ENCODE measurements around the gene CCDC186. TPM values are rescaled to one million over a fixed set of nuclear protein-coding genes. Genes with fewer than 3 reads are reported as not detected.

CCDC186 gene
- total RNA-seq, 1 donor from 2014 or later = 39.2 TPM

GRCh38 chr10:114167985-114168384 lies 6.0 kb downstream of the CCDC186 start:
- TF ChIP-seq, protein P1, sequence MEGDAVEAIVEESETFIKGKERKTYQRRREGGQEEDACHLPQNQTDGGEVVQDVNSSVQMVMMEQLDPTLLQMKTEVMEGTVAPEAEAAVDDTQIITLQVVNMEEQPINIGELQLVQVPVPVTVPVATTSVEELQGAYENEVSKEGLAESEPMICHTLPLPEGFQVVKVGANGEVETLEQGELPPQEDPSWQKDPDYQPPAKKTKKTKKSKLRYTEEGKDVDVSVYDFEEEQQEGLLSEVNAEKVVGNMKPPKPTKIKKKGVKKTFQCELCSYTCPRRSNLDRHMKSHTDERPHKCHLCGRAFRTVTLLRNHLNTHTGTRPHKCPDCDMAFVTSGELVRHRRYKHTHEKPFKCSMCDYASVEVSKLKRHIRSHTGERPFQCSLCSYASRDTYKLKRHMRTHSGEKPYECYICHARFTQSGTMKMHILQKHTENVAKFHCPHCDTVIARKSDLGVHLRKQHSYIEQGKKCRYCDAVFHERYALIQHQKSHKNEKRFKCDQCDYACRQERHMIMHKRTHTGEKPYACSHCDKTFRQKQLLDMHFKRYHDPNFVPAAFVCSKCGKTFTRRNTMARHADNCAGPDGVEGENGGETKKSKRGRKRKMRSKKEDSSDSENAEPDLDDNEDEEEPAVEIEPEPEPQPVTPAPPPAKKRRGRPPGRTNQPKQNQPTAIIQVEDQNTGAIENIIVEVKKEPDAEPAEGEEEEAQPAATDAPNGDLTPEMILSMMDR (IDR thresholded peaks at IDR 0.05; ENCODE audit: unreplicated experiment) = no peak
- Mint-ChIP-seq H3K27me3 (ENCODE audit: low read depth) (no peaks in the 10 kb centered on the region), H3K9me3 (peaks cover 11% of the 10 kb centered on the region), H3K4me3 (no peak overlapping the region), H3K36me3 (peaks cover 11% of the 10 kb centered on the region), H3K4me1 (peaks cover 61% of the 10 kb centered on the region), H3K27ac (no peak overlapping the region)
- DNase-seq (ENCODE audit: low spot score in 2 of 2, unreplicated experiment in 2 of 2) = no peak

DNA sequence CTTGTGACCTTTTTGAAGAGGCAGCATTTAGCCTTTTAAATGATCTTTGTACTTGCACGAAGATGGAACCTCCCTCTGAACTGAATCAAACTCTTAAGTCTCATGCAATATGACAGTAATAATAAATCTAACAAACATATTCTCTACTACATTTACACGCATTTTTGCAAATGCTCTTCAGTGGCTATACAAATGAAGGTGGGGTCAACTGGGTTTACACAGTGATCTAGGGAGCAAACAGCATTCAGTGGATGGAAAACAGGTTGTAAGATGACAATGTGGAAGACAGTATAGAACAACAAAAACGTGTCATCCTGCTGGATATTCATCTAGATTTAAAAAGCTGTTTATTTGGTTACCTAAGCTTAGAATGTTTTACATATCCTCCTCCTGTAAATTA lies 7.5 kb downstream of the CCDC186 start:
- Mint-ChIP-seq H3K27me3 (ENCODE audit: low read depth) (no peaks in the 10 kb centered on the region), H3K36me3 (peaks cover 19% of the 10 kb centered on the region), H3K4me3 (peak overlapping the region; percentile 7), H3K4me1 (peaks cover 52% of the 10 kb centered on the region), H3K27ac (peak overlapping the region; percentile 90), H3K9me3 (peaks cover 11% of the 10 kb centered on the region)
- TF ChIP-seq, protein P1 (IDR thresholded peaks at IDR 0.05; ENCODE audit: unreplicated experiment) = no peak
- DNase-seq (ENCODE audit: low spot score in 2 of 2, unreplicated experiment in 2 of 2) = no peak

GRCh38 chr10:114166043-114166442 lies 8.0 kb downstream of the CCDC186 start:
- Mint-ChIP-seq H3K27me3 (ENCODE audit: low read depth) (no peaks in the 10 kb centered on the region), H3K27ac (peak overlapping the region; percentile 90), H3K9me3 (peaks cover 11% of the 10 kb centered on the region), H3K4me1 (peaks cover 51% of the 10 kb centered on the region), H3K36me3 (peaks cover 24% of the 10 kb centered on the region), H3K4me3 (peak overlapping the region; percentile 7)
- DNase-seq (ENCODE audit: low spot score in 2 of 2, unreplicated experiment in 2 of 2) = no peak
- TF ChIP-seq, protein P1 (IDR thresholded peaks at IDR 0.05; ENCODE audit: unreplicated experiment) = no peak

GRCh38 chr10:114163062-114163461 lies 10.9 kb downstream of the CCDC186 start:
- H3K27me3 Mint-ChIP-seq (ENCODE audit: low read depth) = no peaks in the 10 kb centered on the region
- peak overlapping the region; percentile 99 for H3K27ac Mint-ChIP-seq

GRCh38 chr10:114157912-114158311 lies 16.1 kb downstream of the CCDC186 start:
- no peak overlapping the region for H3K27ac Mint-ChIP-seq
- no peaks in the 10 kb centered on the region for H3K27me3 Mint-ChIP-seq (ENCODE audit: low read depth)
- no peak for DNase-seq (ENCODE audit: low spot score in 2 of 2, unreplicated experiment in 2 of 2)
- H3K4me1 Mint-ChIP-seq = peaks cover 5% of the 10 kb centered on the region
- peaks cover 49% of the 10 kb centered on the region for H3K36me3 Mint-ChIP-seq
- no peak overlapping the region for H3K4me3 Mint-ChIP-seq
- TF ChIP-seq, protein P1 (IDR thresholded peaks at IDR 0.05; ENCODE audit: unreplicated experiment) = no peak
- H3K9me3 Mint-ChIP-seq = peaks cover 12% of the 10 kb centered on the region

More at GRCh38 chr10:114163062-114163461, 10.9 kb downstream of the CCDC186 start:
- no peak for DNase-seq (ENCODE audit: low spot score in 2 of 2, unreplicated experiment in 2 of 2)
- Mint-ChIP-seq H3K4me3 (no peak overlapping the region), H3K36me3 (peaks cover 29% of the 10 kb centered on the region), H3K9me3 (peaks cover 4% of the 10 kb centered on the region), H3K4me1 (peaks cover 45% of the 10 kb centered on the region)
- TF ChIP-seq, protein P1 (IDR thresholded peaks at IDR 0.05; ENCODE audit: unreplicated experiment) = no peak

GRCh38 chr10:114151892-114152291 lies 22.1 kb downstream of the CCDC186 start:
- DNase-seq (ENCODE audit: low spot score in 2 of 2, unreplicated experiment in 2 of 2) = no peak
- Mint-ChIP-seq H3K36me3 (peaks cover 49% of the 10 kb centered on the region), H3K4me1 (no peaks in the 10 kb centered on the region), H3K27me3 (ENCODE audit: low read depth) (no peaks in the 10 kb centered on the region), H3K27ac (peak overlapping the region; percentile 59), H3K4me3 (no peak overlapping the region), H3K9me3 (peaks cover 12% of the 10 kb centered on the region)
- TF ChIP-seq, protein P1 (IDR thresholded peaks at IDR 0.05; ENCODE audit: unreplicated experiment) = no peak

All from mesothelial cell of epicardium (in vitro differentiated cells).